IMR-90 (cell line): ENCODE results near the gene MRPL9. TPM values are rescaled to one million over a fixed set of nuclear protein-coding genes. Genes with fewer than 3 reads are reported as not detected.
A peak's percentile ranks its signal among the peaks of the same experiment; 100 is the strongest.

Experiments used
- ATAC-seq: fragments of 200-7000 bp; cut with Tn5 transposase; 2 replicates; pipeline ENCODE4 v1.9.1; 2020; ENCODE audit warnings: low read depth, mild to moderate bottlenecking, moderate library complexity
- BruUV-seq: library from RNA; stranded (reverse); fragments of 400-500 nt; replicated peaks from 2 replicates; lab custom pipeline; 2021; lab: Mats Ljungman, UMichigan
- CTCF ChIA-PET: fragments of 300-600 bp; formaldehyde crosslinking; extraction: SDS; loops from one replicate; lab custom pipeline; 2021; ENCODE audit warnings: antibody characterized with exemption; lab: Yijun Ruan, JAX
- POLR2A ChIA-PET: fragments of 300-600 bp; sonication (Branson Sonifier 250); formaldehyde crosslinking; loops from one replicate; lab custom pipeline; 2022; ENCODE audit warnings: antibody characterized with exemption; ENCODE audit not compliant: unreplicated experiment; lab: Charles Lee
- DNase-seq: peaks from one replicate; pipeline ENCODE4 v3.0.0; 2013
- H2AFZ ChIP-seq: replicated peaks from 2 replicates; pipeline ENCODE3; 2013; ENCODE audit warnings: low read length, mild to moderate bottlenecking; ENCODE audit not compliant: poor library complexity
- H2AK5ac ChIP-seq: 2 replicates; pipeline ENCODE4 v1.6.1; 2013; ENCODE audit warnings: low read depth, low read length, inconsistent platforms
- H2AK9ac ChIP-seq: replicated peaks from 2 replicates; pipeline ENCODE3; 2013; ENCODE audit warnings: mild to moderate bottlenecking, low read depth, low read length, moderate library complexity; ENCODE audit not compliant: poor library complexity
- H2BK120ac ChIP-seq: 2 replicates; pipeline ENCODE4 v1.6.1; 2013; ENCODE audit warnings: low read depth, low read length, inconsistent platforms
- H2BK15ac ChIP-seq: 3 replicates; pipeline ENCODE4 v1.6.1; 2013; ENCODE audit warnings: low read depth, low read length, inconsistent platforms
- H2BK20ac ChIP-seq: 2 replicates; pipeline ENCODE4 v1.6.1; 2013; ENCODE audit warnings: low read depth, mild to moderate bottlenecking, inconsistent platforms, low read length, moderate library complexity
- H2BK5ac ChIP-seq: 2 replicates; pipeline ENCODE4 v1.6.1; 2013; ENCODE audit warnings: mild to moderate bottlenecking, low read depth, low read length, inconsistent platforms; ENCODE audit not compliant: poor library complexity, severe bottlenecking
- H3K14ac ChIP-seq: replicated peaks from 2 replicates; pipeline ENCODE4 v1.6.1; 2013; ENCODE audit warnings: low read depth, low read length, inconsistent platforms
- H3K18ac ChIP-seq: 2 replicates; pipeline ENCODE4 v1.6.1; 2013; ENCODE audit warnings: low read depth, low read length, control low read depth
- H3K23ac ChIP-seq: 2 replicates; pipeline ENCODE4 v1.6.1; 2013; ENCODE audit warnings: low read depth, low read length, inconsistent platforms
- H3K27ac ChIP-seq: 2 replicates; pipeline ENCODE4 v1.5.1; 2013; ENCODE audit warnings: mild to moderate bottlenecking, control low read depth, low read length; ENCODE audit not compliant: insufficient read depth
- H3K27me3 ChIP-seq: 2 replicates; pipeline ENCODE4 v1.6.1; 2013; ENCODE audit warnings: low read length; ENCODE audit not compliant: control insufficient read depth, insufficient read depth
- H3K36me3 ChIP-seq: 2 replicates; pipeline ENCODE4 v1.6.1; 2013; ENCODE audit warnings: low read length, mixed read lengths; ENCODE audit not compliant: control insufficient read depth, insufficient read depth
- H3K4ac ChIP-seq: 2 replicates; pipeline ENCODE4 v1.6.1; 2013; ENCODE audit warnings: low read depth, low read length, inconsistent platforms
- H3K4me1 ChIP-seq: 2 replicates; pipeline ENCODE4 v1.6.1; 2013; ENCODE audit warnings: low read length, mixed read lengths; ENCODE audit not compliant: control insufficient read depth, insufficient read depth
- H3K4me2 ChIP-seq: 2 replicates; pipeline ENCODE4 v1.6.1; 2013; ENCODE audit warnings: low read depth, mild to moderate bottlenecking, control low read depth, low read length, moderate library complexity
- H3K4me3 ChIP-seq: 2 replicates; pipeline ENCODE4 v1.5.1; 2013; ENCODE audit warnings: low read depth, mild to moderate bottlenecking, control low read depth, low read length, moderate library complexity; ENCODE audit not compliant: insufficient read depth
- H3K56ac ChIP-seq: 2 replicates; pipeline ENCODE4 v1.6.1; 2013; ENCODE audit warnings: low read length, inconsistent platforms; ENCODE audit not compliant: insufficient read depth; ENCODE audit errors: extremely low read depth
- H3K79me1 ChIP-seq, 2 experiments: 2 replicates each; pipeline ENCODE4 v1.6.1; 2013; ENCODE audit warnings: low read length in 2 of 2, inconsistent platforms in 1 of 2, low read depth in 1 of 2
- H3K9ac ChIP-seq: 2 replicates; pipeline ENCODE4 v1.6.1; 2013; ENCODE audit warnings: low read depth, low read length, control low read depth
- H3K9me1 ChIP-seq: 2 replicates; pipeline ENCODE4 v1.6.1; 2013; ENCODE audit warnings: low read length, inconsistent platforms; ENCODE audit not compliant: insufficient read depth
- H3K9me3 ChIP-seq: 2 replicates; pipeline ENCODE4 v1.6.1; 2013; ENCODE audit warnings: low read length; ENCODE audit not compliant: control insufficient read depth, insufficient read depth
- H4K20me1 ChIP-seq: 2 replicates; pipeline ENCODE4 v1.6.1; 2013; ENCODE audit warnings: low read length, inconsistent platforms; ENCODE audit not compliant: insufficient read depth
- H4K5ac ChIP-seq: 2 replicates; pipeline ENCODE4 v1.6.1; 2013; ENCODE audit warnings: mild to moderate bottlenecking, low read depth, low read length, control low read depth
- H4K8ac ChIP-seq, 2 experiments: 2 replicates each; pipeline ENCODE4 v1.6.1; 2013; ENCODE audit warnings: low read depth in 2 of 2, low read length in 2 of 2, control low read depth in 1 of 2, inconsistent platforms in 1 of 2
- H4K91ac ChIP-seq: 2 replicates; pipeline ENCODE4 v1.6.1; 2013; ENCODE audit warnings: low read depth, low read length, inconsistent platforms; ENCODE audit not compliant: insufficient read depth
- ELK1 ChIP-seq: fragments of 150-350 bp; IDR thresholded peaks from 2 replicates; pipeline ENCODE4 v1.6.1; 2016; ENCODE audit warnings: low read depth, mild to moderate bottlenecking, low read length, moderate library complexity, borderline replicate concordance
- MXI1 ChIP-seq: IDR thresholded peaks from 2 replicates; pipeline ENCODE4 v1.6.1; 2012; ENCODE audit warnings: low read depth, mild to moderate bottlenecking, low read length, moderate library complexity, borderline replicate concordance
- NFE2L2 ChIP-seq: fragments of 150-350 bp; IDR thresholded peaks from 2 replicates; pipeline ENCODE4 v1.6.1; 2016; ENCODE audit warnings: low read depth, mild to moderate bottlenecking, low read length
- RCOR1 ChIP-seq: IDR thresholded peaks from 2 replicates; pipeline ENCODE4 v1.6.1; 2012; ENCODE audit warnings: mild to moderate bottlenecking, low read length, improper control_type of control experiment; ENCODE audit not compliant: insufficient replicate concordance
- USF2 ChIP-seq: fragments of 150-350 bp; IDR thresholded peaks from 2 replicates; pipeline ENCODE4 v1.6.1; 2017; ENCODE audit warnings: mild to moderate bottlenecking, antibody characterized with exemption, low read length, low read depth
- WGBS, 2 experiments: methylation state at CpG; one replicate each; pipeline versions ENCODE4 v1.1.5 to v1.1.7; 2013; ENCODE audit warnings: missing lambda C conversion rate in 2 of 2; ENCODE audit not compliant: insufficient read length in 1 of 2; ENCODE audit errors: extremely low coverage in 2 of 2; 5-methylcytosine and 5-hydroxymethylcytosine counted together
- dilution Hi-C: fragments of 300-500 bp; cut with HindIII; formaldehyde crosslinking; loops from one replicate; pipeline ENCODE4 v1.14.3; 2018; ENCODE audit warnings: low sequenced_read_pairs; ENCODE audit not compliant: unreplicated experiment
- in situ Hi-C: fragments of 300-500 bp; cut with MboI; formaldehyde crosslinking; loops from 3 replicates; pipeline ENCODE4 v1.14.3; 2019; ENCODE audit warnings: low sequenced_read_pairs, inconsistent platforms, mixed read lengths
- intact Hi-C: fragments of 100-400 bp; cut with micrococcal nuclease; formaldehyde crosslinking; loops from 2 replicates; pipeline ENCODE4 v1.10.0; 2022
- polyA plus RNA-seq, 3 experiments: library from polyadenylated mRNA; depleted of rRNA; stranded (reverse); fragments of >200 nt; gene quantifications; 2 replicates each; pipeline ENCODE4 v1.2.3, GENCODE V29; 2012; ENCODE audit warnings: low replicate concordance in 1 of 3
- total RNA-seq: library from RNA; depleted of rRNA; stranded (reverse); fragments of >200 nt; gene quantifications from 2 replicates; pipeline ENCODE4 v1.2.3, GENCODE V29; 2012

MRPL9 gene
- total and polyA plus RNA-seq, 2 of the 4 experiments (the other 2 are of a cell fraction) = 65.4 to 87.5 TPM

- Histone ChIP-seq H3K56ac (no peak overlapping the region), H2BK20ac (no peak overlapping the region), H3K27me3 (peaks cover 85% of the 10 kb centered on the region), H2AK5ac (no peak overlapping the region), H2AK9ac (no peak overlapping the region), H2BK120ac (no peak overlapping the region), H3K4ac (no peak overlapping the region), H3K36me3 (no peaks in the 10 kb centered on the region), H3K4me2 (no peak overlapping the region), H3K4me1 (no peaks in the 10 kb centered on the region), H2AFZ (peak overlapping the region; percentile 43), H4K20me1 (no peaks in the 10 kb centered on the region; the same call in 1 of the 2 replicates), H4K8ac (no peak overlapping the region), H3K79me1 (no peaks in the 10 kb centered on the region), H3K9me1 (no peaks in the 10 kb centered on the region), H3K18ac (no peak overlapping the region), H2BK15ac (no peak overlapping the region), H3K14ac (no peak overlapping the region), H3K4me3 (no peak overlapping the region), H4K5ac (no peak overlapping the region), H3K27ac (no peak overlapping the region), H3K9ac (no peak overlapping the region), H3K9me3 (no peaks in the 10 kb centered on the region), H4K91ac (no peak overlapping the region), H2BK5ac (no peak overlapping the region), H3K23ac (no peak overlapping the region)
- CTCF ChIA-PET = no interaction called here
- TF ChIP-seq NFE2L2 (no peak), RCOR1 (no peak), MXI1 (no peak), ELK1 (no peak), USF2 (no peak)
- 41% methylated on average over 4 of the region's 10 CpGs; no CpG with 5 or more reads in 1 of the 2 experiments for WGBS, 2 experiments
- ATAC-seq (no peak), DNase-seq (no peak)
- POLR2A ChIA-PET = no interaction called here
- in situ Hi-C loops (no loop called here), dilution Hi-C loops (no loop called here), intact Hi-C loops (no loop called here)
- BruUV-seq = no TSS peak
Measured at GRCh38 chr1:151714820-151715725, 48.2 kb downstream of the MRPL9 start.
